ENCODE data around the gene GPR82.

The GPR82 gene

GRCh38 chrX:41720125-41720779, 3.7 kb upstream of the GPR82 start:
- DNase-seq: peak; percentile 23

- no peak for DNase-seq
These were observed 2.4 kb upstream of the GPR82 start for GRCh38 chrX:41721590-41721989.

DNA sequence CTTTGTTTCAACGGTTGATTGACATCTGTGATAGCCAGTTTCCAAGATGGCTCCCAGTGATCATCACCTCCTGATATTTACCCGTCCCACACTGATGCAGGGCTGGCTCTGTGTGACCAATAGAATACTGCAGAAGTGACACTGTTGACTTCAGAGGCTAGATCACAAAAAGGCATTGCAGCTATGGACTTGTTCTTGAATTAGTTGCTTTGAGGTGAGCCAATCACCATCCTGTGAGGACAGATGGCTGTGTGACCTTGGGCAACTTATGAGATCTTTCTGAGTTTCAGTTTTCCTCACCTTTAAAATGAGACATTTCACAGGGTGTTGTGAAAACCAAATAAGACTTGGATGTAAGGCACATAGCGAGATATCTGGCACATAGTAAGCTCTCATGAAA, 1.8 kb upstream of the GPR82 start:
- DNase-seq: no peak

DNA sequence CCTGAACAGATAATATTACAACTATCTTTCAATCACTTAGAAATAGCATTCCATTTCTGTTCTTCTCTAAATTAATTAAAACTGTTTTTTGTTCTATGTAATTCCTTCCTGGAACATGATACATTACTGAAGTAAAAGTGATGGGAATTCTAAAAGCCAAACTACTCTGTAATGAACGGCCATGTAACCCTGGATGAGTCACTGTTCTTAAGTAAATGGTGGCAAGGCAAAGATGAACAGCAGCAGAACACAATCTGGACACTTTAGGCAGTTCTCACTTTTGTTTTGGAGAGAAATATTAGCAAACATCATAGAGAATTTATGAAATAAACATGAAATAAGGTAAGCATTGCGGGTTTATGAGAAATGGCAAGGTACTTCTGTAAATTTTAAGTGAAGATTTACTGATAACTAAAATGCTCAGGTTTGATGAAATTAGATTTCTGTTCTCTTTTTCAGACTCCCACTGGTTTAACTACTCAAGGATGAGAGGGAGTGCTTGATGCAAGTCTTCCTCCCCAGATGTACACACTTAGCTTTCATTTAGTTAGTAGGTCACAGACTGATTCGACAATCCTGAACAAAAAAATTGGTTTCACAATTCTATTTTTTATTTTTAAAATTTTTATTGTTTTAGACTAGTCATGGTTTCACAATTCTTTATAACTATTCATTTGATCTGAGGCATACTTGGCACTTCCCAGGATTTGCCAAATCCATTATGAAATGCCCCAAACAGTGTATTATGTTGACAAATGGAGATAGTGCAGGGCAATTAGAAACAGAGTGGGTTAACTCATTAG, 964 bp upstream of the GPR82 start:
- no peak for DNase-seq

GRCh38 chrX:41728125-41728524, 4.1 kb downstream of the GPR82 start:
- no peak for DNase-seq

DNA sequence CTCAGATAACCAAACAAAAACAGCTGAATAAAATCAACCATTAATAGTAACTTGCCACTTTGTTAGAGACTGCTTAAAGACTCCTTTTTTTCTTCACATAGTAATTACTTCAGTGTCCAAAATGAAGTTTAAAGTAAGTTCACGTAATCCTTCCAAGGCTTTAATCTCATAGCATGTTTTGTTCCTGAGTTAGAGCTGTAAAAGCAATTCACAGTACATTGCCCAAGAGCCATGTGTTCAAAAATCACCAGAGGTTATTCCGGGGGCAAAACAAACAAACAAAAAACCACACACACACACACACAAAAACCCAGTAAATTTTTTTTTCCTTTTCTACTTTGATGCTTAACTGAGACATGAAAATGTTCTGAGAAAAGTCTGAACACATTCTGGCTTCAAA, 6.1 kb downstream of the GPR82 start:
- no peak for DNase-seq

DNA sequence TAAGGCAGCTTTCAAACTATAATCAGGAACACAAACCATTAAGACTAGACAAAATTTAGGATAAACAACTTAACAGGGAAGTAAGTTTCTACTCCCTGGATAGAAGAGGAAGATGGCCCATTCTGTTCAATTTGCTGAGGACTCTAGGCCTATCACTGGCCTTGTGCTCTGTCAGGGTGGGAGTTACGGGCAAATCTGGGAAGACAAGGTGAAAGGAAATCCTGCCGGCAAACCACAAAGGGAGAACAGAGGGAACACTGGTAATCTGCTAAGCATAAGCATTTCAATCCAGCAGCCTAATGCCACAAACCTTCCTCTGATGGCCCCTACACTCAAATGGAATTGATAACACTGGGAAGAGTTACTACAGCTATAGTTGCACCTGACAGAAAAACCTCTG, 8.3 kb downstream of the GPR82 start:
- no peak for DNase-seq

DNA sequence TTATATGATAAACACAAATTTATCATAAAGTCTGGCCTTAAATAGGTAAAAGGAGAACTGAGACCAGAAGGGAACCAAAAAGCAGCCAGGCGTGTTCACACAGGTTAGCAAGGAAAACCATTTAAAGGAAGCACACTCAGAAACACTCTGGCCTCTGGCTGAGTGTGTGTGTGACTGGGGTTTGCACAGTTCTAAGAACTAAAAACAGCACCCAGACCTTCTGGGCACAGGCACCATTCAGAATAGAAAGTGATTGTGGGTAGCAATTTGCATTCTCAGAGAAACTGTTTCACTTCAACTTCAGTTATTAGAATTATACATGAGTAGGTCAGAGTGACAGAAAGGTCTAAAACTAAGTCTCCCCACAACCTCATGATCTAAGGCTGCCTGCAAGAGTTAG, 10.0 kb downstream of the GPR82 start:
- no peak for DNase-seq

GRCh38 chrX:41734530-41734929, 10.5 kb downstream of the GPR82 start:
- no peak for DNase-seq

GRCh38 chrX:41737065-41737464, 13.1 kb downstream of the GPR82 start:
- DNase-seq: peak; percentile 16

DNA sequence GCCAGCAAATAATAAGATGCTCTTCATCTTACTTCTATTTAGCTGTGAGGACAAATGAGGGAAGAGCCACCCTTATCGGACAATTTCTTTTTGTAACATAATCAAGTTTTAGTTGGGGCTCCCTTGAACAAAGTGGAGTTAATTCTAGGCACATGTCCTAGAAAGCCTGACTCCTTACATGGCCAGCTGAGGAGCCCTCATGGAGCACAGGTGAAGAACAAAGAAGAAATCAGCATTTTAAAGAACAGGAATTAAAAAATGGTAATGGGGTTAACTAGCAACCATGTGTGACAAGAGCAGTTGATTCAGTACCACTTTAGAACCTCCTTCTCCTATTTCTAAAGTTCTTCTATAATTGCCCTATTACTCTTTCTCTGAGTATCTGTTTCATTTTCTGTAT, 15.9 kb downstream of the GPR82 start:
- no peak for DNase-seq

DNA sequence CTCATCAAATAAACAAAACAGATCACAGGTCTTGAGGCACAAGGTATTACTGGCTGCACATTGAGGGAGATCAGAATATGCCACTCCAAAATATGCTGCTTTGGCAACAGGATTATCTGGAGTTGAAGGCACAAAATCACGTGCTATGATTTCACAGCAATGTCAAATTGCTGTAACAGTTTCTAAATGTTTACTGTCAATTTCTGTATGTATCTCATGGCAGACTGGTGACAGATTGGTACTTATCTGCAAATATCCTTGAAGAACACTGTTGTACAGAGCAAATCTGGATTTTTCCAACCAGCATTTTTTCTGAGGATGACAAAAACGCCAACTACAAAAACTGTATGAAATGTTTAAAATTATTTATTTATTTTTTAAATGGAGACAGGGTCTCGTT, 26.7 kb downstream of the GPR82 start:
- DNase-seq: no peak

GRCh38 chrX:41758401-41758800, 34.4 kb downstream of the GPR82 start:
- DNase-seq: no peak

- no peak for DNase-seq
These were observed 35.8 kb downstream of the GPR82 start for GRCh38 chrX:41759817-41760216.

DNA sequence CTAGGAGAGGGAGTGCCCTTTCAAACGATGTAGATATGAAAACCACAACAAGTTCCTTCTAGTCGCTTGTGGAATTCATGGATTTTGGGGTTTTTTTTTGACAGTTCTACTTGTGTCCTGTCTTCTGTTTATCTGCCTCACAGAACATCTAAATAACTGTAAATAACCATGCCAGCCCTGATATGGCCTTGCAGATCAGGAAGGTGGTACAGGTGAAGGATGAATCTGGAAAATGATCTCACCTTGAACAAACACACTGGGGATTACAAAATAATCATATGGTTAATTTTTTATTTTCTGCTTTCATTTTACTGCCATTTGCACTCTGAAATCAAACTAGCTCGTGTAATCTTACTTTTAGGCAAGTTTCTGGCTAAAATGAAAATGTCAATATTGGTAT, 37.2 kb downstream of the GPR82 start:
- DNase-seq: no peak

GRCh38 chrX:41761702-41762101, 37.7 kb downstream of the GPR82 start:
- no peak for DNase-seq

DNA sequence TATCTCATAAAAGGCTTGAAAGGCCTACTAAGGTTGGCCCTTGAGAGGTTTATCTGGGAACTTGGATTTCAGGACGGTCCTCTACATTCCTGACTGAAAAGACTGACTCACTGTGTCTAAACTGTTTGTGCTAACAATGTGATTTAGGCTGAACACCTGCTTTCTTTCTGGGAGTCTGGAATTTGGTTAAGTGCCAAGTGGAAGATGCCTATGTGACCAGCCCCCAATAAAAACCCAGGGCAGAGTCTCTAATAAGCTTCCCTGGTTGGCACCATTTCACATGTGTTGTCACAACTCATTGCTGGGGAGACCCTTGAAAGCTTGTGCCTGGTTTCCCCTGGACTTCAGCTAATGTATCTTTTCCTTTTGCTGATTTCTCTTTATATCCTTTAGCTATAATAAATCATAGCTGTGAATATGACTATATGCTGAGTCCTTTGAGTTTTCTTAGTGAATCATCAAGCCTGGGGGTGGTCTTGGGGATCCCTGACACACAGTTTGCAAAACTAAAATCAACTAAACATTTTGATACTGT, 55.1 kb downstream of the GPR82 start:
- DNase-seq: no peak

All from stimulated activated CD4-positive, alpha-beta T cell treated with anti-CD3 and anti-CD28 coated beads, Interleukin-1b, Interleukin-23, amount 100 ng/mL, for 48 hours (primary cell).